ENCODE data around the gene ATG10. TPM values are rescaled to one million over a fixed set of nuclear protein-coding genes. Genes with fewer than 3 reads are reported as not detected.

Gene ATG10
- total and polyA plus RNA-seq, 2 of the 8 experiments (the other 6 are each of a cell fraction or from before 2014, with no cell fraction given) = 3.7 to 8.8 TPM

GRCh38 chr5:82205005-82205404 is 233.2 kb downstream of the ATG10 start:
- Histone ChIP-seq H3K79me1 (ENCODE audit: low read depth, low read length) (no peaks in the 10 kb centered on the region), H3K56ac (replicated peaks; ENCODE audit: insufficient read length, low read depth, low read length) (no peak overlapping the region), H2BK5ac (ENCODE audit: low read depth, low read length) (no peak overlapping the region), H2BK120ac (replicated peaks; ENCODE audit: low read depth, low read length) (no peak overlapping the region), H2BK15ac (ENCODE audit: low read length) (no peak overlapping the region), H4K5ac (ENCODE audit: insufficient read length, low read depth, low read length) (no peak overlapping the region), H3K9me3 (ENCODE audit: insufficient read depth in 2 of 2, low read depth in 1 of 2, low read length in 1 of 2) (no peaks in the 10 kb centered on the region), H3K27me3 (replicated peaks in 1 of 4; ENCODE audit: control insufficient read depth in 3 of 4, extremely low read depth in 1 of 4, insufficient read depth in 3 of 4, low read length in 3 of 4) (no peaks in the 10 kb centered on the region), H3K4me3 (ENCODE audit: extremely low read depth in 1 of 4, insufficient read depth in 2 of 4, low read depth in 3 of 4, low read length in 4 of 4) (no peak overlapping the region), H4K20me1 (replicated peaks in 1 of 2; ENCODE audit: control insufficient read depth in 1 of 2, insufficient read depth in 2 of 2, low read length in 2 of 2) (no peaks in the 10 kb centered on the region), H3K23ac (ENCODE audit: insufficient read length) (no peak overlapping the region), H3K14ac (ENCODE audit: insufficient read length) (no peak overlapping the region), H3K23me2 (ENCODE audit: low read depth, low read length) (no peaks in the 10 kb centered on the region), H4K91ac (replicated peaks; ENCODE audit: insufficient read length, low read length) (no peak overlapping the region), H3K18ac (ENCODE audit: extremely low read depth, low read length) (no peak overlapping the region), H3K79me2 (ENCODE audit: control insufficient read depth in 1 of 2, insufficient read depth in 2 of 2, low read length in 2 of 2) (no peaks in the 10 kb centered on the region), H3K4me2 (ENCODE audit: insufficient read depth in 1 of 2, low read depth in 2 of 2, low read length in 2 of 2) (no peak overlapping the region), H3K9ac (replicated peaks in 1 of 4; ENCODE audit: extremely low read depth in 1 of 4, low read depth in 3 of 4, low read length in 3 of 4) (no peak overlapping the region), H2AK5ac (ENCODE audit: low read depth, low read length) (no peak overlapping the region), H2BK12ac (ENCODE audit: low read depth, low read length) (no peak overlapping the region), H3K4me1 (replicated peaks in 1 of 4; ENCODE audit: control insufficient read depth in 3 of 4, insufficient read depth in 4 of 4, low read length in 3 of 4) (no peaks in the 10 kb centered on the region), H3K27ac (ENCODE audit: low read depth, low read length) (no peak overlapping the region), H4K8ac (ENCODE audit: extremely low read depth, insufficient read depth, low read length) (no peak overlapping the region), H3K4ac (replicated peaks; ENCODE audit: insufficient read length, low read depth, low read length) (no peak overlapping the region), H2BK20ac (ENCODE audit: low read length) (no peak overlapping the region), H2AFZ (ENCODE audit: low read length) (no peak overlapping the region), H3K36me3 (ENCODE audit: control insufficient read depth in 2 of 4, insufficient read depth in 4 of 4, low read length in 3 of 4) (no peaks in the 10 kb centered on the region)
- no peak for FAIRE-seq
- no peak for DNase-seq (ENCODE audit: low read depth in 1 of 2, low spot score in 2 of 2)
- ChIA-PET POLR2A (ENCODE audit: partially characterized antibody) (interaction anchor here (0.9 to 1.2 kb wide), 2 partner anchors 29 to 74 kb away, joined by 3 read pairs; partner anchors contain the start of gene RPS23), CTCF (ENCODE audit: partially characterized antibody) (interaction anchor here (1.2 to 1.6 kb wide), 2 partner anchors 21 to 28 kb away, joined by 3 to 6 read pairs; no protein-coding TSS in a partner anchor)
- TF ChIP-seq SP4 (IDR thresholded peaks at IDR 0.05; ENCODE audit: low read length) (no peak), POLR2A (IDR thresholded peaks at IDR 0.05; ENCODE audit: control extremely low read depth in 1 of 2, low read depth in 2 of 2, low read length in 2 of 2) (no peak), SIRT6 (IDR thresholded peaks at IDR 0.05; ENCODE audit: low read length) (no peak), CHD1 (IDR thresholded peaks at IDR 0.05; ENCODE audit: low read depth, low read length) (no peak), NRF1 (IDR thresholded peaks at IDR 0.05; ENCODE audit: low read depth, low read length) (no peak), EGR1 (IDR thresholded peaks at IDR 0.05; ENCODE audit: borderline replicate concordance, low read depth, low read length) (no peak), TBP (IDR thresholded peaks at IDR 0.05; ENCODE audit: low read depth, low read length) (no peak), SP1 (IDR thresholded peaks at IDR 0.05; ENCODE audit: low read depth, low read length) (no peak), SAP30 (IDR thresholded peaks at IDR 0.05; ENCODE audit: insufficient read depth, insufficient replicate concordance, low read length) (no peak), KDM4A (IDR thresholded peaks at IDR 0.05; ENCODE audit: low read depth, low read length, severe bottlenecking) (no peak), CEBPB (IDR thresholded peaks at IDR 0.05; ENCODE audit: low read depth, low read length) (no peak), SRF (IDR thresholded peaks at IDR 0.05; ENCODE audit: low read depth, low read length) (no peak), CREB1 (IDR thresholded peaks at IDR 0.05) (no peak), TEAD4 (IDR thresholded peaks at IDR 0.05; ENCODE audit: low read depth, low read length) (no peak)
- 85% methylated on average over 2 of the region's 2 CpGs; no CpG with 5 or more reads in 1 of the 2 experiments for WGBS, 2 experiments (ENCODE audit: extremely low coverage in 1 of 2, insufficient coverage in 1 of 2, insufficient read length in 1 of 2, insufficient replicate concordance in 2 of 2, low coverage in 1 of 2, low lambda C conversion rate in 2 of 2, missing lambda C conversion rate in 1 of 2)

All from H1 (cell line).